Measurements from ENCODE around the gene CST9. TPM values are rescaled to one million over a fixed set of nuclear protein-coding genes. Genes with fewer than 3 reads are reported as not detected.

Gene CST9
- total RNA-seq, 1 donor, result not detected

DNA sequence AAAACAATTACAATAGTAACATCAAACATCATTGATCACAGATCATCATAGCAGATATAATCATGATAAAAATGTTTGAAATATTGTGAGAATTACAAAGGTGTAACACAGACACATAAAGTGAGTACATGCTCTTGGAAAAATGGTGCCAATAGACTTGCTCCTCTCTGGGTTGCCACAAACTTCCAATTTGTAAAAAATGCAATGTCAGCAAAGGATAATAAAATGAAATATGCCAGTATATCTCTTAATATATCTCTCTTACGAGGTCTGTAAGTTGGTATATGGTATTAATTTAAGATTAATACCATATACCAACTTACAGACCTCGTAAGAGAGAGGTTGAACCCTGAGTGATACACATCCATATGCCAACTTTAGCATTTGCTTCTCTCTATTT is 45.4 kb upstream of the CST9 start:
- TF ChIP-seq, protein P1, sequence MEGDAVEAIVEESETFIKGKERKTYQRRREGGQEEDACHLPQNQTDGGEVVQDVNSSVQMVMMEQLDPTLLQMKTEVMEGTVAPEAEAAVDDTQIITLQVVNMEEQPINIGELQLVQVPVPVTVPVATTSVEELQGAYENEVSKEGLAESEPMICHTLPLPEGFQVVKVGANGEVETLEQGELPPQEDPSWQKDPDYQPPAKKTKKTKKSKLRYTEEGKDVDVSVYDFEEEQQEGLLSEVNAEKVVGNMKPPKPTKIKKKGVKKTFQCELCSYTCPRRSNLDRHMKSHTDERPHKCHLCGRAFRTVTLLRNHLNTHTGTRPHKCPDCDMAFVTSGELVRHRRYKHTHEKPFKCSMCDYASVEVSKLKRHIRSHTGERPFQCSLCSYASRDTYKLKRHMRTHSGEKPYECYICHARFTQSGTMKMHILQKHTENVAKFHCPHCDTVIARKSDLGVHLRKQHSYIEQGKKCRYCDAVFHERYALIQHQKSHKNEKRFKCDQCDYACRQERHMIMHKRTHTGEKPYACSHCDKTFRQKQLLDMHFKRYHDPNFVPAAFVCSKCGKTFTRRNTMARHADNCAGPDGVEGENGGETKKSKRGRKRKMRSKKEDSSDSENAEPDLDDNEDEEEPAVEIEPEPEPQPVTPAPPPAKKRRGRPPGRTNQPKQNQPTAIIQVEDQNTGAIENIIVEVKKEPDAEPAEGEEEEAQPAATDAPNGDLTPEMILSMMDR (IDR thresholded peaks at IDR 0.05; ENCODE audit: insufficient read depth, low read depth, low read length), result no peak
- DNase-seq (ENCODE audit: low read depth), result no peak
- H3K4me3 ChIP-seq (ENCODE audit: low read depth, low read length), result no peak overlapping the region

DNA sequence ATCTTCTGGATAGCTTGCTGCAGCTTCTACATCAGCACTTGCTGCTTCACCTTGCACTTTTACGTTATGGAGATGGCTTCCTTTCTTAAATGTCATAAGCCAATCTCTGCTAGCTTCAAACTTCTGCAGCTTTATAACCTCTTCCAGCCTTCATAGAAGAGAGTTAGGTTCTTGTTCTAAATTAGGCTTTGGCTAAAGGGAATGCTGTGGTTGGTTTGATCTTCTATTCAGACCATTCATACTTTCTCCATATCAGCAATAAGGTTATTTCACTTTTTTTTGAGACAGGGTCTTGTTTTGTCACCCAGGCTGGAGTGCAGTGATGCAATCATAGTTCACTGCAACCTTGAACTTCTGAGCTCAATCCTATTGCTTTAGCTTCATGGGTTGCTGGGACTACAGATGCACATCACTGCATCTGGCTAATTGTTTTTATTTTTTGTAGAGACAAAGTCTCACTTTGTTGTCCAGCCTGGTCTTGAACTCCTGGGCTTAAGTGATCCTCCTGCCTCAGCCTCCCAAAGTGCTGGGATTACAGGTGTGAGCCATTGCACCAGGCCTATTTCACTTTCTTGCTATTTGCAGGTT is 44.2 kb upstream of the CST9 start:
- TF ChIP-seq, protein P1 (IDR thresholded peaks at IDR 0.05; ENCODE audit: insufficient read depth, low read depth, low read length), result no peak
- no peak for DNase-seq (ENCODE audit: low read depth)
- H3K4me3 ChIP-seq (ENCODE audit: low read depth, low read length), result no peak overlapping the region

DNA sequence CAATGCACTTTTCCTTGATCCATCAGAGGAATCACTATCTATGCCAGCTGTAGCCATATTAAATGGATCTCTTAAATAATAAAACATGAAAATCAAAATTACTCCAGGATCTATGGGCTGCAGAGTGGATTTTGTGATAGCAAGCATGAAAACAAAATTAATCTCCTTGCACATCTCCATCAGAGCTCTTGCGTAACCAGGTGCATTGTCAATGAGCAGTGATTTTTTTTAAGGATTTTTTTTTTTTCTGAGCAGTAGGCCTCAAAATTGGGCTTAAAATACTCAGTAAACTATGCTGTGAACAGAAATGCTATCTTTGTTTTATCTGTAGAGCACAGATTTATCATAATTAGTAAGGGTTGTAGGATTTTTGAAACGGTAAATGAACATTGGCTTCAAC is 43.5 kb upstream of the CST9 start:
- no peak for DNase-seq (ENCODE audit: low read depth)
- no peak overlapping the region for H3K4me3 ChIP-seq (ENCODE audit: low read depth, low read length)
- TF ChIP-seq, protein P1 (IDR thresholded peaks at IDR 0.05; ENCODE audit: insufficient read depth, low read depth, low read length), result no peak

DNA sequence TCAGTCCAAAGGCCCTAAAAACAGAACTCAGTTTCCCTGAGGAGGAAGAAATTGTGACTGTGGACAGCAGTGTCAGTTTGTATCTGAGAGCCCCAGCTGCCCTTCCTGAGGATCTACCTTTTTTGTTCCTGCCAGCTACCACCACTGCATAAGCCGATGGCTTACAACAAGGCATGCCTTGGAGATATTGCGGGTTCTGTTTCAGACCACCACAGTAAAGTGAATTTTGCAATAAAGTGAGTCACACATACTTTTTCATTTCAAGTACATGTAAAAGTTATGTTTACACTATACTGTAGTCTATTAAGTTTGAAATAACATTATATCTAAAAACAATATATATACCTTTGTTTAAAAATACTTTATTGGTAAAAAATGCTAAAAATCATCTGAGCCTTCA is 41.6 kb upstream of the CST9 start:
- TF ChIP-seq, protein P1 (IDR thresholded peaks at IDR 0.05; ENCODE audit: insufficient read depth, low read depth, low read length), result no peak
- no peak overlapping the region for H3K4me3 ChIP-seq (ENCODE audit: low read depth, low read length)
- DNase-seq (ENCODE audit: low read depth), result peak; percentile 78

DNA sequence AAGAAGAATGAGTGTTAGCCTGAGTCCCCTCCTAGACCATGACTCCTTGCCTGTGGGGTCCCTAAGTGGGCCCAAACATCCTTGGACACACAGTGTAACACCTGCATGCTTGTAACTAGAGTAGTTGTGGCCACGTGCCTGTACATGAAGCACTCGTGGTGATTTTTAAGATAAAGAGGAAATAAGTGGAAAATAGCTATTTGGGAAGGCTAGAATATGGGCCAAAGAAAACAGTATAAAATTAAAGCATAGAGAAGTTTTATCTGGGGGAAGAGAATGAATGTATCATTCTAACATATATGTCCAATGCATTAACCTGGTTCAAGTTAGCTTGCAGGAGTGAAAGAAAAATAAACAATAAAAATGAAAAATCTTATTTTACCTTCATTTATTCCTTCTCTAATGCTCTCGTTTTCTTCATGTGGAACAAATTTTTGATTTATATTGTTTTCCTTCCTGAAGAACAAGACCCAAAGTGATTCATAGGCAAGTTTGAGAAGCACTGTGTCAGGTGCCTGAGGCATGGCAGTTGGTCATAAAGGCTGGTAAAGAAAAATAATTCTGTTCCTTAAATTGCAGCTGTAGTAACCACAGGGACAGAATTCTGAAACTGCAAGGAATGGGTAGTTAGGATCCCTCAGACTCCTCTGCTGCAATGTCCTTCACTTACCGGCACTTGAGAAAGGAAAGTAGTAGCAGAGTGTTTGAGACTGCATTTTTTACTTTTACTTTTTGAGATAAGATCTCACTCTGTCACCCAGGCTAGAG is 40.6 kb upstream of the CST9 start:
- no peak for DNase-seq (ENCODE audit: low read depth)
- H3K4me3 ChIP-seq (ENCODE audit: low read depth, low read length), result no peak overlapping the region
- TF ChIP-seq, protein P1 (IDR thresholded peaks at IDR 0.05; ENCODE audit: insufficient read depth, low read depth, low read length), result no peak

DNA sequence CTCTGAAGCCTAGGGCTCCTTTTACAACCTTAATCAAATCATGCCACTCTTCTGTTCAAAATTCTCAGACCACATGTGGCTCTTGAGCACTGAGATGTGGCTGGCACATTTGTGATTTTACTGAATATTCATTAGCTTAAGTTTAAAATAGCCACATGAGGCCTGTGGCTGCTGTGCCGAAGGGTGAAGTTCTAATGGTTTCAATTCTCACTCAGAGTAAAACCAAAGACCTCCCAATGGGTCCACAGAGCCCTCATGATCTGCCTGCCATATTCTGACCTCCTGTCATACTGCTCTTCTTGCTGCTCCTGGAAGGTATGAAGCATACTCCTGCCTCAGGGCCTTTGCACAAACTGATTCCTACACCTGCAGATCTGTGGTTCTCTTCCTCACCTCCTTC is 39.9 kb upstream of the CST9 start:
- no peak overlapping the region for H3K4me3 ChIP-seq (ENCODE audit: low read depth, low read length)
- TF ChIP-seq, protein P1 (IDR thresholded peaks at IDR 0.05; ENCODE audit: insufficient read depth, low read depth, low read length), result no peak
- DNase-seq (ENCODE audit: low read depth), result no peak
